Measurements from ENCODE around the gene ITFG2. TPM values are rescaled to one million over a fixed set of nuclear protein-coding genes. Genes with fewer than 3 reads are reported as not detected.

Gene ITFG2
- total RNA-seq, 3 donors from 2014 or later (not counting 1 experiment from before 2014, with no cell fraction given), result 58.6 to 72.0 (median 59.9) TPM

DNA sequence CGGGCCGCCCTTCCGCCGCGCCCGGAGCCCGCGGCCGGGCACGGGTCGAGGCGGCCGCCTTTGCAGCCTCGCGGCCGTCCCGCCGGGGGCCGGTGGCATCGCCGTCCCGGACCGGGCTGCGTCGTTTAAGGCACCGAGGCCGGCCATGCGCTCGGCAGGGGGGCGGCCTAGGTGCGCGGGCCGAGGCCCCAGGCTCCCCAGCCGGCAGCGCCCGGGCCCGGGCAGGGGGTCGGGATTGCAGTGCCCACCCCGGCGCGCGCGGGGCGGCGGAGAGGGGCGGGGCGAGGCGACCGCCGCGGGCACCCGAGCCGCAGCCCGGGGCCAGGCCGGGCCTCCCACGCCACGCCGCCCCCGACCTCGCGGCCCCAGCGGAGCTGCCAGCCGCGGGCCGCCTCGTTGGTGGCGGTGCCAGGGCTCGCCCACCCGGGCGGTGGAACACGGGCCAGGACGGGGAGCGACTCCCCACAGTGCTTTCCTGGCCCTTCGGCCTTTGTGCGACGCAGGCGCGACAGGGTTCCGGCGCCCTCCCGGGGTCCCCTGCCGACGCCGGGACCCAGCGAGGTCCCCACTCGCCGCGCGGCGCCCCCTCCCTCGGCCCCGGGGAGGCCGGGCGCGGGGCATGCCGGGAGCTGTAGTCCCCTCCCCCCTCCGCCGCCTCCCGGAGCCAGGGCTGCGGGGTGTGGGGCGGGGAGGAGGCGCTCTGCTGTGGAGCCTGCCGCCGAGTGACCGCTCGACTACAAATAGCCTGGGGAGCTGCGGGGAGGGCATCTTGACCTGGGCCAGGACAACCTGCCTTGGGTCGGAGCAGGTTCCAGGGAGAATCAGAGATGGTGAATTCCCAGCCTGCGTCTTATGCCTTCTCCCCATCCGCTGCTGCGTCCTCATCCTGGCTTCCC lies 16.9 kb upstream of the ITFG2 start:
- peak overlapping the region; percentile 86 for H3K4me3 Mint-ChIP-seq
- H3K4me3 ChIP-seq (ENCODE audit: low read length), result peak overlapping the region; percentile 58
- under 1% methylated on average over 111 of the region's 111 CpGs for WGBS (ENCODE audit: insufficient coverage)

GRCh38 chr12:2796187-2796666 lies 16.2 kb upstream of the ITFG2 start:
- WGBS (ENCODE audit: insufficient coverage), result 5% methylated on average over 14 of the region's 14 CpGs
- ATAC-seq, result no peak
- intact Hi-C loops (cut with micrococcal nuclease), result loop anchor here (2.0 kb wide), 1 partner anchor 17 kb away; the partner anchor contains the start of gene ITFG2

More for the DNA sequence above, 16.9 kb upstream of the ITFG2 start:
- intact Hi-C loops (cut with micrococcal nuclease), result loop anchor here (2.0 kb wide), 1 partner anchor 17 kb away; the partner anchor contains the start of gene ITFG2
- ATAC-seq (peak; percentile 69 to 78 (median 71)), DNase-seq (peak; percentile 65 to 83)
- Histone ChIP-seq H3K4me1 (ENCODE audit: control insufficient read depth, insufficient read depth, low read length) (peaks cover 16% of the 10 kb centered on the region), H3K36me3 (ENCODE audit: control insufficient read depth, insufficient read depth, low read length) (peaks cover 28% of the 10 kb centered on the region), H3K9me3 (ENCODE audit: control insufficient read depth, insufficient read depth, low read length) (no peaks in the 10 kb centered on the region), H3K27me3 (ENCODE audit: control insufficient read depth, insufficient read depth, low read length) (no peaks in the 10 kb centered on the region), H3K27ac (ENCODE audit: low read length) (no peak overlapping the region)
- no peak for TF ChIP-seq CTCF (IDR thresholded peaks at IDR 0.05)
- H3K36me3 Mint-ChIP-seq, result no peaks in the 10 kb centered on the region
- H3K27ac Mint-ChIP-seq, result peak overlapping the region; percentile 49 to 86
- H3K9me3 Mint-ChIP-seq, result no peaks in the 10 kb centered on the region
- no peaks in the 10 kb centered on the region for H3K27me3 Mint-ChIP-seq (ENCODE audit: low read depth in 2 of 2)
- H3K4me1 Mint-ChIP-seq, result peaks cover 10 to 18% of the 10 kb centered on the region in 2 donors

DNA sequence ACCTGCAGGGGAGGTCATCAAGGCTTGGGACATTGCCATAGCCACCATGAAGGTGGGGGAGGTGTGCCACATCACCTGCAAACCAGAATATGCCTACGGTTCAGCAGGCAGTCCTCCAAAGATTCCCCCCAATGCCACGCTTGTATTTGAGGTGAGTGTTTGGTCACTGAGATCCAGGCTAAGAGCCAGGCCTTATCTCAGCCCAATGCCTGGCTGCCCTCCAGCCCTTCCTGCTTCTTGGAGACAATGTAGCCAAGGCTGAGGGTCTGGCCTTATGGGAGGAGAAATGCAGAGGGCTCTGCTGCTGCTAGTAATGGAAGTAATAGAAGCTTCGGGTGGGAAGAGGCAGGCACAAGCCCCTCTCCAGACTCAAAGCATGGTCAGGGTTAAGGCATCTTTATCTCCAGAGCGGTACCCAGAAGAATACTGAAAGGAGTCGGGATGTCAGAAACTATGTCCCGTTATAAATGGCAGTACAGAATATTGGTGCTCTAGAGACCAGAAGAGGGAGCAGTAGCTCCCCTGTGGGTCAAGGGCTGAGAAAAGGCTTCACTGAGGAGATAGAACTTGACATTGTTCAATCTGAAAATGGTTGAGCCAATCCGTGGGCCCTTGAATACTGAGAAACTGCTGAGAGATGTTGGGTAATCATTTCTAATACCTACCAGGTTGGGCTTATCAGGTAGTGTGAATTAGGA lies 14.6 kb upstream of the ITFG2 start:
- DNase-seq (no peak), ATAC-seq (no peak)
- peak overlapping the region in 1 of 2 donors; percentile 49 for H3K27ac Mint-ChIP-seq
- no peaks in the 10 kb centered on the region for H3K9me3 ChIP-seq (ENCODE audit: control insufficient read depth, insufficient read depth, low read length)
- no peaks in the 10 kb centered on the region for H3K27me3 ChIP-seq (ENCODE audit: control insufficient read depth, insufficient read depth, low read length)
- peak overlapping the region; percentile 86 for H3K4me3 Mint-ChIP-seq
- no peak for TF ChIP-seq CTCF (IDR thresholded peaks at IDR 0.05)
- 94% methylated on average over 7 of the region's 7 CpGs for WGBS (ENCODE audit: insufficient coverage)
- H3K9me3 Mint-ChIP-seq, result no peaks in the 10 kb centered on the region
- peaks cover 16% of the 10 kb centered on the region for H3K4me1 ChIP-seq (ENCODE audit: control insufficient read depth, insufficient read depth, low read length)
- peaks cover 43% of the 10 kb centered on the region for H3K36me3 ChIP-seq (ENCODE audit: control insufficient read depth, insufficient read depth, low read length)
- no peaks in the 10 kb centered on the region for H3K27me3 Mint-ChIP-seq (ENCODE audit: low read depth in 2 of 2)
- peaks cover 10 to 18% of the 10 kb centered on the region in 2 donors for H3K4me1 Mint-ChIP-seq
- H3K4me3 ChIP-seq (ENCODE audit: low read length), result no peak overlapping the region
- no peaks in the 10 kb centered on the region for H3K36me3 Mint-ChIP-seq
- intact Hi-C loops (cut with micrococcal nuclease), result loop anchor here (2.0 kb wide), 1 partner anchor 15 kb away; the partner anchor contains the start of gene ITFG2
- no peak overlapping the region for H3K27ac ChIP-seq (ENCODE audit: low read length)

More at GRCh38 chr12:2796187-2796666, 16.2 kb upstream of the ITFG2 start:
- Histone ChIP-seq H3K9me3 (ENCODE audit: control insufficient read depth, insufficient read depth, low read length) (no peaks in the 10 kb centered on the region), H3K27ac (ENCODE audit: low read length) (no peak overlapping the region), H3K4me1 (ENCODE audit: control insufficient read depth, insufficient read depth, low read length) (peaks cover 16% of the 10 kb centered on the region), H3K36me3 (ENCODE audit: control insufficient read depth, insufficient read depth, low read length) (peaks cover 34% of the 10 kb centered on the region), H3K27me3 (ENCODE audit: control insufficient read depth, insufficient read depth, low read length) (no peaks in the 10 kb centered on the region), H3K4me3 (ENCODE audit: low read length) (peak overlapping the region; percentile 47)
- Mint-ChIP-seq H3K27ac (peak overlapping the region; percentile 49 to 86), H3K9me3 (no peaks in the 10 kb centered on the region), H3K36me3 (no peaks in the 10 kb centered on the region), H3K27me3 (ENCODE audit: low read depth in 2 of 2) (no peaks in the 10 kb centered on the region), H3K4me3 (peak overlapping the region; percentile 86), H3K4me1 (peaks cover 10 to 18% of the 10 kb centered on the region in 2 donors)
- no peak for DNase-seq
- TF ChIP-seq CTCF (IDR thresholded peaks at IDR 0.05), result no peak

Data from natural killer cell (primary cell).